ENCODE measurements around the gene TTPAL.
A peak's percentile ranks its signal among the peaks of the same experiment; 100 is the strongest.
"Not testable (repeated sequence)": the region's sequence is repeated elsewhere in the genome, so short reads cannot be mapped to it uniquely, and the experiment has no call there.

Gene TTPAL

DNA sequence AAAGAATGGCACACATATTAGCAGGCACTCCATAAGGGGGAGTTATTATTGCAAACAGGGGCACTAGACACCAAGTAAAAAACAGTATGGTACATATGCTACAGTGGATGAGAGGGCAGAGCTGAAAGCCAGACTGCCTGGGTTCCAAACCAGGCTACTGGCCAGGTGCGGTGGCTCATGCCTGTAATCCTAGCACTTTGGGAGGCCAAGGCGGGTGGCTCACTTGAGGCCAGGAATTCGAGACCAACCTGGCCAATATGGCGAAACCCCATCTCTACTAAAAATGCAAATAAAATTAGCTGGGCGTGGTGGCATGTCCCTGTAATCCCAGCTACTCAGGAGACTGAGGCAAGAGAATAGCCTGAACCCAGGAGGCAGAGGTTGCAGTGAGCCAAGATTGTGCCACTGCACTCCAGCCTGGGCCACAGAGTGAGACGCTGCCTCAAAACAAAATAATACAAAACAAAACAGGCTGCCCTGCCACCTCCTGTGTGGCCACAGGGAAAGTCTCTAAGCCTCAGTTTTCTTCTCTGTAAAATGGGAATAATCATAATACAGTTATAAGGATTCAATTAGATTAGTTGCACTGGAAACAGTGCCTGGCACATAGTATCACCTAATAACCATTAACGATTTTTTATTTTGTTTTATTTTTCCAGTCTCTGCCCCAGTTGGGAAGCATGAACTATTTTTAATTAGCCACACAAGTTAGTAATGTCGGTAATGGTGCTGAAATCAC is 7.5 kb upstream of the TTPAL start:
- DNase-seq = no peak

GRCh38 chr20:44470327-44470726 is 5.3 kb upstream of the TTPAL start:
- no peak for DNase-seq

- no peak for DNase-seq
These were observed 4.2 kb upstream of the TTPAL start for GRCh38 chr20:44471481-44471882.

DNA sequence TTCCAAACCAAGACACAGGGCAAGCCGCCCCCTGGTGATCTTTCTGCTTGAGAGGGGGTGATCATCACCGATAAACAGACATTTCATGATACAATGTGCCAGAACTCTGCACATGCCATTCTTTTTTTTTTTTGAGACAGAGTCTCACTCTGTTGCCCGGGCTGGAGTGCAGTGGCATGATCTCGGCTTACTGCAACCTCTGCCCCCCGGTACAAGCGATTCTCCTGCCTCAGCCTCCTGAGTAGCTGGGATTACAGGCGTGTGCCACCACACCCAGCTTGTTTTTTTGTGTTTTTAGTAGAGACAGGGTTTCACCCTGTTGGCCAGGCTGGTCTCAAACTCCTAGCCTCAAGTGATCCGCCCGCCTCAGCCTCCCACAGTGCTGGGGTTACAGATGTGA is 3.4 kb upstream of the TTPAL start:
- not testable (repeated sequence) for DNase-seq

DNA sequence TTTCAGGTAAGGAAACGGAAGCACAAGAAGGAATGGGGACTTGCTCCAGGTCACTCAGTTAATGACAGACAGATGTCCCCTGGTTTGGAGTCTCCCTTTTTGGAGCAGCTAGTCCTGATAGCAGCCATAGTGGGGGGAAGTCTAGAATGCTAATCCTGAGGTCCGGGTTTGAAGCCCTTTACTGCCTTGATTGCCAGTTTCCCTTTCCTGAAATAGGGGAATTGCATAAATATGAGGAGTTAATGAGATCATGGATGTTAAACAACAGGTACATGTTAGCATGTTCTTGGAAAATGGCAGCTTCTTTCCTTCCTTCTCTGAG is 341 bp upstream of the TTPAL start:
- no peak for DNase-seq

DNA sequence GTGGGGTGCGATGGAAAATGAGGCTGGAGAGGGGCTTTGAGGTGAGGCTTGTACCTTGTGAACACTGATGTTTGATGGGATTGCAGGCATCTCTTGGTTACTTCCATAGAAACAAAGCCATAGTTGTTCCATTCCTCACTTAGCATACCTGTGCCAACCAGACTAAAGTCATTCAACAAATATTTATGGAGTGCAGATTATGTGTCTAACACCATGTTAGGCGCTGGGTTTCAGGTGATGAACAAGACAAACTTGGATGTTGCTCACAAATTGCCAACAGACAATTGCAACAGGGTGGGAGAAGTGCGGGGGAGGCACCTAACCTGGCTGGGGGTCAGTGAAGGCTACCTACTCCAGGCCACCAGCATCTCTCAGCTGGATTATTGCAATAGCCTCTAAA is 1.5 kb downstream of the TTPAL start:
- DNase-seq = no peak

- no peak for DNase-seq
These were observed 2.5 kb downstream of the TTPAL start for GRCh38 chr20:44478206-44478605.

- no peak for DNase-seq
These were observed 4.0 kb downstream of the TTPAL start for GRCh38 chr20:44479643-44480042.

DNA sequence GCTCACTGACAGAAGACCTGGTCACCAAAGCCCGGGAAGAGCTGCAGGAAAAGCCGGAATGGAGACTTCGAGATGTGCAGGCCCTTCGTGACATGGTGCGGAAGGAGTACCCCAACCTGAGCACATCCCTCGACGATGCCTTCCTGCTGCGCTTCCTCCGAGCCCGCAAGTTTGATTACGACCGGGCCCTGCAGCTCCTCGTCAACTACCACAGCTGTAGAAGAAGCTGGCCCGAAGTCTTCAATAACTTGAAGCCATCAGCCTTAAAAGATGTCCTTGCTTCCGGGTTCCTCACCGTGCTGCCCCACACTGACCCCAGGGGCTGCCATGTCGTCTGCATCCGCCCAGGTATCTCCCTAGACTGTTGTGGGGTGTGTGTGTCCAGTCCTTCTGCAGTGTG is 4.4 kb downstream of the TTPAL start:
- DNase-seq = no peak

- DNase-seq = no peak
These were observed 6.2 kb downstream of the TTPAL start for GRCh38 chr20:44481719-44482416.

DNA sequence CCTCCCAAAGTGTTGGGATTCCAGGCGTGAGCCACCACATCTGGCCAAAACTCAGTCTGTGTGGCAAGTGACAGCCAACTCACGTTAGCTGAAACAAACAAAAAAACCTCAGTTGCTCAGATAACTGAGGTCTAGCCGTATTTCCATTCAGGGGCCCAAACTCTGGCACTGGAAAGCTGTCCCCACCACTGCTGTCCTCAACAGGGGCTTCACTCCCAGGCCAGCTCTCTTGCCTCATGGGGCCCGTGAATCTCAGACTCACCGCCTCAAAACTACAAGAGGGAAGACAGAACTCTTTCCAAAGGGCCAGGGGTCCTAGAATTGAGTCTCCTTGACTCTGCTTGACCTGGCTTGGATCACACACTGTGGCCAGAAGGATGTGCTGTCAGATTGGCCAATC is 7.4 kb downstream of the TTPAL start:
- DNase-seq = no peak

- no peak for DNase-seq
These were observed 9.6 kb downstream of the TTPAL start for GRCh38 chr20:44485078-44485829.

- DNase-seq = no peak
These were observed 10.1 kb downstream of the TTPAL start for GRCh38 chr20:44485830-44486198.

GRCh38 chr20:44488551-44488950 is 12.9 kb downstream of the TTPAL start:
- no peak for DNase-seq

DNA sequence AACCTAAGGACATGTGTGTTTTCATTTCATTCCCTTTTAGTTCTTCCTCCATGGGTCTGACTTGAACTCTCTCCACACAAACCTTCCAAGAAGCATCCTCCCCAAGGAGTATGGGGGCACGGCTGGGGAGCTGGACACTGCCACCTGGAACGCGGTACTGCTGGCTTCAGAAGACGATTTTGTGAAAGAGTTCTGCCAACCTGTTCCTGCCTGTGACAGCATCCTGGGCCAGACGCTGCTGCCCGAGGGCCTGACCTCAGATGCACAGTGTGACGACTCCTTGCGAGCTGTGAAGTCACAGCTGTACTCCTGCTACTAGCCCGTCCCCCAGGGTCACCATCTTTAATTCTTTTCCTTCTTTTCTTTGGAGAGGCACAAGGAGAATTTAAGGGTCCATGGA is 13.5 kb downstream of the TTPAL start:
- DNase-seq = no peak

- DNase-seq = peak in 1 of 5 donors; percentile 20
These were observed 14.3 kb downstream of the TTPAL start for GRCh38 chr20:44489931-44490330.

GRCh38 chr20:44491635-44492395 is 16.1 kb downstream of the TTPAL start:
- no peak for DNase-seq

DNA sequence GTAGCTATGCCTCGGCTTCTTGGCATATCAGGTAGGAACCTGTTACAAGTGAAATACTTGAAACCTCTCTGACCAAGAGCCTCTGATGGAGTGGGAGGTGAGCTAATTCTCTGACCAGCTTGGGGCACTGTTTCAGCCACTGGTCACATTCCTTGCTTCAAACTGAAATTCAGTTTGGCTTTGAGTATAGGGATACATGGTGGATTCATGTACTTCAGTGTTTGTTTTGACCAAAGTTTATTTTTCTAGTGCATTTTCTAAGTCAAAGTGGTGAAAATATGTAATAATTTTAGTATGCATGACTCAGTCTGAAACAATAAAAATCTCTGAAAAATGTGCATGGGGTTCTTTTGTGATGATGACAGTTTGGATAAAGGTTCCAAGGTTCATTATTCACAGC is 18.6 kb downstream of the TTPAL start:
- no peak for DNase-seq

DNA sequence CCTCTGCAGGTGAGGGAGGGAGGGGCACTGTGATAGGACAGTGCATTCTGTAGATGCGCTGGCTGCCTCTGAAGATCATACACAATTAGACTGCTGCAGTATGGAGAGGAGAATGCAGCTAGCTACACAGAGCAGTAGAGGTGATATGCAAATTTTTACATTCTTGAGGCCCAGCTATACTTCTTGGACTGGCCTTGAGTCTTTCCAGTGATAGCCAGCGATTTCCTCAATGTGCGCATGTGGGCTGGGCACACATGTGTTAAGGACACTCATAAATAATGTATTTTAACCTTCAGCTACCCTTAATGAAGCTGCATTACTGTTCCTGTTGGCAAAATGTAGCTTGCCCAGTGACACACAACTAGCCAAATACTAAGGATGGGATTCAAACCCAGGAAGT is 19.0 kb downstream of the TTPAL start:
- DNase-seq = no peak

DNA sequence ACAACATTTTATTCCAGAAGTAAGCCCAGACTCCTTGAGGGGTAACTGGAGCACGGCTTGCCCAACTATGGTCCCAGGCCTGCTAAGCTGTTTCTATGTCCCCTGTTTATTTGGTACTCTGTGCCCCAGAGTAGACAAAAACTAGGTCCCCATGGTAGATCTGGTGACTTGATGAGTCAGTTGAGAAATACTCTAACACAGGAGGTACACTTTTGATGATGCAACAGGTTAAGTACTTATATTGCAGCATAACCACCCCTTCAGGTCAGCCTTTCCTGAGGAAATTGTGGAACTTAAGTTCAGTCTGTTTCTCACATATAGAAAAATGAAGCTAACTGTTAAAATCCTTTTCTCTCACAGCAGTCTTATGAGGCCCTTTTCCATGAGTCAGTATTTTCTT is 19.6 kb downstream of the TTPAL start:
- peak in 1 of 5 donors; percentile 50 for DNase-seq

GRCh38 chr20:44495802-44496481 is 20.3 kb downstream of the TTPAL start:
- DNase-seq = peak in 1 of 5 donors; percentile 32

DNA sequence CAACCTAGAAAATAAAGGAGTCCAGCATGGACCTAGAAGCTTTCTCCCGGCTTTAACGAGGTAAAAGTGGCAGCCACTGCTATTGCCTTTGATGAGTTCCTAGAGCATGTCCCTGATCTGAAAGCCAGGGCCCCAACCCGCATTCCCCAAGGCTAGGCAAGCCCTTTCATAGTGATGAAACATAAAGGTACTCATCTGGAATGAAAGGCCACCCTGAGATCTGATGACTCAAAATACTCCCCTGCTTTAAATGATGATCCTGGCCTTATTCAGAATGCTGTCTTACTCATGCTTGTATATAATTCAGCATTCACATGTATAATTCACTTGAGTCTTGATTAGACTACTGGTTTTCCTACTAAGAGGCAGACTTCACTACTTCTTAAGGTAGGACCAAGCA is 21.3 kb downstream of the TTPAL start:
- DNase-seq = no peak

DNA sequence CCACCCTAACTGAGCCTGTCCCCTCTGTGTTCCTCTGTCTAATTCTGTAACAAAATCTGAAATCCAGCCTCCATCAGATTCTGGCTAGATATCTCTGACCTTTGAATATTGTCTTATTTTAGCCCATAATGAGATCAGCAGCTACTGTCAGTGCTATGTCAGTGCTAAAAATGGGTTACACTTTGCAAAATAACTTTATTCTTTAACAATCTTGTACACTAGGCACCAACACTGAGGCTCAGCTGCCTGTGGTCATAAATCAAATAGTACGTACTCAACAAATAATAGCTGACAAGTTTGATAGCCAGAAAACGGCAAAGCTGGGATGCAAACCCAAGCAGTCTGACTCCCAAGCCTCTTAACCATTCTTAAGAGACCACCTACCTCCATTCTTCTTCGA is 22.1 kb downstream of the TTPAL start:
- no peak for DNase-seq
